H1 (cell line): ENCODE measurements around the gene ZFR. TPM values are rescaled to one million over a fixed set of nuclear protein-coding genes. Genes with fewer than 3 reads are reported as not detected.

Source experiments
- CTCF ChIA-PET: fragments of 300-600 bp; sonication (Branson Sonifier 250); formaldehyde crosslinking; loops from one replicate; lab custom pipeline; 2021; ENCODE audit not compliant: partially characterized antibody; lab: Charles Lee
- POLR2A ChIA-PET: fragments of 300-600 bp; sonication (Branson Sonifier 250); formaldehyde crosslinking; loops from one replicate; lab custom pipeline; 2021; ENCODE audit warnings: inconsistent platforms; ENCODE audit not compliant: partially characterized antibody; lab: Charles Lee
- DNase-seq, 2 experiments: peaks; one replicate each; pipeline versions ENCODE4 v3.0.0 to v3.0.0-alpha.2; 2010 to 2022; ENCODE audit warnings: low spot score in 2 of 2, low read depth in 1 of 2, mixed read lengths in 1 of 2
- FAIRE-seq: peaks from 2 replicates; lab custom pipeline; 2011; peaks lifted over from hg19 to GRCh38; lab: Jason Lieb, UNC
- H2AFZ ChIP-seq: 2 replicates; pipeline ENCODE4 v1.8.1; 2012; ENCODE audit warnings: low read length, inconsistent platforms
- H2AK5ac ChIP-seq: 2 replicates; pipeline ENCODE4 v1.6.1; 2013; ENCODE audit warnings: low read depth, low read length
- H2BK120ac ChIP-seq: replicated peaks from 2 replicates; pipeline ENCODE3; 2013; ENCODE audit warnings: low read depth, low read length, inconsistent platforms
- H2BK12ac ChIP-seq: 2 replicates; pipeline ENCODE4 v1.6.1; 2013; ENCODE audit warnings: low read depth, low read length
- H2BK15ac ChIP-seq: 2 replicates; pipeline ENCODE4 v1.6.1; 2013; ENCODE audit warnings: low read length
- H2BK20ac ChIP-seq: 2 replicates; pipeline ENCODE4 v1.6.1; 2013; ENCODE audit warnings: low read length
- H2BK5ac ChIP-seq: 2 replicates; pipeline ENCODE4 v1.6.1; 2013; ENCODE audit warnings: low read depth, low read length
- H3K14ac ChIP-seq: 2 replicates; pipeline ENCODE4 v1.6.1; 2013; ENCODE audit warnings: inconsistent platforms; ENCODE audit not compliant: insufficient read length
- H3K18ac ChIP-seq: 2 replicates; pipeline ENCODE4 v1.6.1; 2013; ENCODE audit warnings: low read length; ENCODE audit errors: extremely low read depth
- H3K23ac ChIP-seq: 2 replicates; pipeline ENCODE4 v1.6.1; 2013; ENCODE audit warnings: inconsistent platforms; ENCODE audit not compliant: insufficient read length
- H3K23me2 ChIP-seq: 2 replicates; pipeline ENCODE4 v1.6.1; 2013; ENCODE audit warnings: low read depth, low read length
- H3K27ac ChIP-seq: 2 replicates; pipeline ENCODE4 v1.6.1; 2011; ENCODE audit warnings: low read depth, low read length, inconsistent platforms
- H3K27me3 ChIP-seq, 4 experiments: replicated peaks in 1 of 4; 1 replicate in 1 of 4; 2 replicates in 3 of 4; pipeline versions ENCODE4 v1.6.1 to v1.8.1; 2011 to 2013; ENCODE audit warnings: low read length in 3 of 4, mild to moderate bottlenecking in 3 of 4, inconsistent platforms in 2 of 4, mixed read lengths in 2 of 4, moderate library complexity in 1 of 4; ENCODE audit not compliant: control insufficient read depth in 3 of 4, insufficient read depth in 3 of 4; ENCODE audit errors: extremely low read depth in 1 of 4
- H3K36me3 ChIP-seq, 4 experiments: 2 replicates each; pipeline versions ENCODE4 v1.6.1 to v1.8.1; 2011 to 2013; ENCODE audit warnings: mild to moderate bottlenecking in 4 of 4, low read length in 3 of 4, moderate library complexity in 2 of 4, control low read depth in 1 of 4, inconsistent platforms in 1 of 4; ENCODE audit not compliant: insufficient read depth in 4 of 4, control insufficient read depth in 2 of 4
- H3K4ac ChIP-seq: replicated peaks from 2 replicates; pipeline ENCODE3; 2013; ENCODE audit warnings: low read length, low read depth, mixed read lengths, inconsistent platforms; ENCODE audit not compliant: insufficient read length
- H3K4me1 ChIP-seq, 4 experiments: replicated peaks in 1 of 4; 1 replicate in 1 of 4; 2 replicates in 3 of 4; pipeline versions ENCODE4 v1.6.1 to v1.8.1; 2011 to 2013; ENCODE audit warnings: low read length in 3 of 4, inconsistent platforms in 2 of 4, mixed read lengths in 1 of 4; ENCODE audit not compliant: insufficient read depth in 4 of 4, control insufficient read depth in 3 of 4
- H3K4me2 ChIP-seq, 2 experiments: 2 replicates each; pipeline versions ENCODE4 v1.6.1 to v1.8.1; 2011 to 2013; ENCODE audit warnings: low read depth in 2 of 2, low read length in 2 of 2, control low read depth in 1 of 2, inconsistent platforms in 1 of 2, mild to moderate bottlenecking in 1 of 2; ENCODE audit not compliant: insufficient read depth in 1 of 2
- H3K4me3 ChIP-seq, 4 experiments: fragments of 200-600, 300-600 bp in 1 of 4; sonication (generic), shearing (Covaris generic), sonication (Bioruptor Twin) in 1 of 4; 2 replicates each; pipeline versions ENCODE4 v1.5.1 to v1.8.1; 2011 to 2016; ENCODE audit warnings: low read length in 4 of 4, low read depth in 3 of 4, control low read depth in 2 of 4, inconsistent platforms in 2 of 4, mild to moderate bottlenecking in 2 of 4, mixed read lengths in 1 of 4, moderate library complexity in 1 of 4; ENCODE audit not compliant: insufficient read depth in 2 of 4; ENCODE audit errors: extremely low read depth in 1 of 4
- H3K56ac ChIP-seq: replicated peaks from 2 replicates; pipeline ENCODE3; 2013; ENCODE audit warnings: low read depth, mild to moderate bottlenecking, mixed read lengths, low read length, inconsistent platforms; ENCODE audit not compliant: insufficient read length
- H3K79me1 ChIP-seq: 2 replicates; pipeline ENCODE4 v1.6.1; 2013; ENCODE audit warnings: low read depth, low read length, control low read depth
- H3K79me2 ChIP-seq, 2 experiments: 2 replicates each; pipeline versions ENCODE4 v1.6.1 to v1.8.1; 2012 to 2013; ENCODE audit warnings: low read length in 2 of 2, mild to moderate bottlenecking in 2 of 2, inconsistent platforms in 1 of 2; ENCODE audit not compliant: insufficient read depth in 2 of 2, control insufficient read depth in 1 of 2
- H3K9ac ChIP-seq, 4 experiments: replicated peaks in 1 of 4; 1 replicate in 1 of 4; 2 replicates in 3 of 4; pipeline versions ENCODE4 v1.6.1 to v1.8.1; 2011 to 2013; ENCODE audit warnings: low read depth in 3 of 4, low read length in 3 of 4, control low read depth in 2 of 4, mild to moderate bottlenecking in 2 of 4, moderate library complexity in 2 of 4, inconsistent platforms in 1 of 4; ENCODE audit errors: extremely low read depth in 1 of 4
- H3K9me3 ChIP-seq, 2 experiments: 2 replicates each; pipeline versions ENCODE4 v1.6.1 to v1.8.1; 2012 to 2013; ENCODE audit warnings: mild to moderate bottlenecking in 2 of 2, moderate library complexity in 2 of 2, control low read depth in 1 of 2, inconsistent platforms in 1 of 2, low read depth in 1 of 2, low read length in 1 of 2, mixed read lengths in 1 of 2; ENCODE audit not compliant: insufficient read depth in 2 of 2
- H4K20me1 ChIP-seq, 2 experiments: replicated peaks in 1 of 2; 2 replicates each; pipeline versions ENCODE3 to v1.8.1; 2011 to 2013; ENCODE audit warnings: inconsistent platforms in 2 of 2, low read length in 2 of 2, mild to moderate bottlenecking in 1 of 2; ENCODE audit not compliant: insufficient read depth in 2 of 2, control insufficient read depth in 1 of 2
- H4K5ac ChIP-seq: 2 replicates; pipeline ENCODE4 v1.6.1; 2013; ENCODE audit warnings: low read length, low read depth, mixed read lengths, inconsistent platforms; ENCODE audit not compliant: insufficient read length
- H4K8ac ChIP-seq: 2 replicates; pipeline ENCODE4 v1.8.0; 2013; ENCODE audit warnings: mild to moderate bottlenecking, moderate library complexity, low read length, inconsistent platforms; ENCODE audit not compliant: insufficient read depth; ENCODE audit errors: extremely low read depth
- H4K91ac ChIP-seq: replicated peaks from 2 replicates; pipeline ENCODE3; 2013; ENCODE audit warnings: low read length, mixed read lengths, inconsistent platforms; ENCODE audit not compliant: insufficient read length
- WGBS, 2 experiments: shearing (Covaris generic) in 1 of 2; methylation state at CpG; one replicate each; pipeline versions ENCODE4 v1.1.6 to v1.1.7; 2013 to 2015; ENCODE audit warnings: low lambda C conversion rate in 2 of 2, mixed read lengths in 2 of 2, inconsistent platforms in 1 of 2, low coverage in 1 of 2, missing lambda C conversion rate in 1 of 2; ENCODE audit not compliant: insufficient replicate concordance in 2 of 2, insufficient coverage in 1 of 2, insufficient read length in 1 of 2; ENCODE audit errors: extremely low coverage in 1 of 2, missing lambda C conversion rate in 1 of 2; 5-methylcytosine and 5-hydroxymethylcytosine counted together
- polyA plus RNA-seq, 7 experiments: library from polyadenylated mRNA; depleted of rRNA in 3 of 7; stranded (reverse) in 5 of 7; unstranded in 2 of 7; fragments of >200 nt in 5 of 7; fragments of 200-250 nt in 2 of 7; gene quantifications; 1 replicate in 5 of 7; 2 replicates in 1 of 7; 4 replicates in 1 of 7; pipeline versions ENCODE4 v1.2.1 to v1.2.3, GENCODE V29; 2011 to 2013; ENCODE audit warnings: missing spikeins in 2 of 7, mixed read lengths in 2 of 7
- total RNA-seq: library from RNA; stranded (reverse); fragmentation: NEBNext Ultra II Directional; extraction: Animal tissue kit (Norgen Biotek cat#: 25700); gene quantifications from 2 replicates; pipeline ENCODE4 v1.2.1, GENCODE V29; 2021

The ZFR gene
- total and polyA plus RNA-seq, 2 of the 8 experiments (the other 6 are each of a cell fraction or from before 2014, with no cell fraction given) = 68.8 to 92.7 TPM

- Histone ChIP-seq H3K14ac (no peak overlapping the region), H3K4ac (no peak overlapping the region), H2BK12ac (no peak overlapping the region), H3K18ac (no peak overlapping the region), H3K4me1 (no peaks in the 10 kb centered on the region), H3K27ac (no peak overlapping the region), H3K23me2 (no peaks in the 10 kb centered on the region), H2BK15ac (no peak overlapping the region), H2BK5ac (no peak overlapping the region), H3K23ac (no peak overlapping the region), H3K4me2 (no peak overlapping the region), H2BK20ac (no peak overlapping the region), H4K20me1 (no peaks in the 10 kb centered on the region), H3K27me3 (no peaks in the 10 kb centered on the region), H3K9me3 (peaks cover 48 to 53% of the 10 kb centered on the region in 2 experiments), H3K36me3 (no peaks in the 10 kb centered on the region), H2AK5ac (no peak overlapping the region), H3K4me3 (no peak overlapping the region), H4K8ac (no peak overlapping the region), H3K9ac (no peak overlapping the region), H3K79me2 (no peaks in the 10 kb centered on the region), H3K79me1 (no peaks in the 10 kb centered on the region), H4K91ac (no peak overlapping the region), H4K5ac (no peak overlapping the region), H2AFZ (no peak overlapping the region), H3K56ac (no peak overlapping the region), H2BK120ac (no peak overlapping the region)
- WGBS, 2 experiments = 78% methylated on average over 2 of the region's 2 CpGs; no CpG with 5 or more reads in 1 of the 2 experiments
- no peak for FAIRE-seq
- CTCF ChIA-PET = interaction anchor here (1.4 to 2.1 kb wide), 2 partner anchors 13 to 110 kb away, joined by 3 to 11 read pairs; no protein-coding TSS in a partner anchor
- no peak for DNase-seq
- POLR2A ChIA-PET = no interaction called here
Observed at GRCh38 chr5:32343058-32343672, 101.4 kb downstream of the ZFR start.
